WTC11 (cell line): ENCODE results near the gene DCAF6. TPM values are rescaled to one million over a fixed set of nuclear protein-coding genes. Genes with fewer than 3 reads are reported as not detected.

ENCODE experiments used
- ATAC-seq: fragments of 200-7000 bp; cut with Tn5 transposase; 2 replicates; pipeline ENCODE4 v1.10.0; 2021; ENCODE audit warnings: mild to moderate bottlenecking, moderate library complexity
- CTCF ChIA-PET: fragments of 300-600 bp; sonication (Branson Sonifier 250); formaldehyde crosslinking; loops from one replicate; lab custom pipeline; 2021; ENCODE audit warnings: antibody characterized with exemption; lab: Charles Lee
- POLR2A ChIA-PET: fragments of 350-600 bp; sonication (Branson Sonifier 250); formaldehyde crosslinking; loops from one replicate; lab custom pipeline; 2021; ENCODE audit warnings: antibody characterized with exemption; lab: Charles Lee
- DNase-seq: peaks from one replicate; pipeline ENCODE4 v3.0.0; 2021; ENCODE audit warnings: low spot score
- H3K27ac Mint-ChIP-seq: 2 replicates; pipeline ENCODE4 v1.8.0; 2021; ENCODE audit warnings: mixed read lengths
- H3K27me3 Mint-ChIP-seq: 2 replicates; pipeline ENCODE4 v1.8.0; 2021; ENCODE audit warnings: low read depth, mild to moderate bottlenecking, moderate library complexity, mixed read lengths
- H3K36me3 Mint-ChIP-seq: 2 replicates; pipeline ENCODE4 v1.8.0; 2021; ENCODE audit warnings: mixed read lengths
- H3K4me1 Mint-ChIP-seq: 2 replicates; pipeline ENCODE4 v1.8.0; 2022; ENCODE audit warnings: mixed read lengths
- H3K4me3 Mint-ChIP-seq: 2 replicates; pipeline ENCODE4 v1.8.0; 2021; ENCODE audit warnings: mild to moderate bottlenecking, moderate library complexity, mixed read lengths
- H3K9me3 Mint-ChIP-seq: 2 replicates; pipeline ENCODE4 v1.8.0; 2021; ENCODE audit warnings: mixed read lengths
- AR ChIP-seq: fragments of 250-450 bp; sonication (Bioruptor Pico); IDR thresholded peaks from 2 replicates; pipeline ENCODE4 v1.9.0; 2021; ENCODE audit warnings: mild to moderate bottlenecking
- E2F5 ChIP-seq: sonication (generic); formaldehyde crosslinking; IDR thresholded peaks from 2 replicates; pipeline ENCODE4 v1.8.1; 2022; ENCODE audit warnings: mild to moderate bottlenecking, moderate library complexity, missing genetic modification reagents
- FOXJ3 ChIP-seq: sonication (generic); formaldehyde crosslinking; IDR thresholded peaks from 2 replicates; pipeline ENCODE4 v1.9.0; 2021; ENCODE audit warnings: missing genetic modification reagents, mild to moderate bottlenecking, borderline replicate concordance
- FOXP1 ChIP-seq: sonication (generic); formaldehyde crosslinking; IDR thresholded peaks from 2 replicates; pipeline ENCODE4 v1.8.0; 2022; ENCODE audit warnings: missing genetic modification reagents, mild to moderate bottlenecking, moderate library complexity, borderline replicate concordance
- GTF2I ChIP-seq: fragments of 250-450 bp; sonication (Bioruptor Pico); conservative IDR thresholded peaks from 2 replicates; pipeline ENCODE4 v1.4.0; 2021; ENCODE audit warnings: mild to moderate bottlenecking
- JUN ChIP-seq: sonication (generic); formaldehyde crosslinking; IDR thresholded peaks from 2 replicates; pipeline ENCODE4 v1.8.0; 2023; ENCODE audit warnings: mild to moderate bottlenecking, missing genetic modification reagents
- RORB ChIP-seq: fragments of 250-450 bp; sonication (Bioruptor Pico); IDR thresholded peaks from 2 replicates; pipeline ENCODE4 v1.9.0; 2021; ENCODE audit warnings: mild to moderate bottlenecking
- TCF7 ChIP-seq: sonication (generic); formaldehyde crosslinking; IDR thresholded peaks from 2 replicates; pipeline ENCODE4 v1.8.0; 2022; ENCODE audit warnings: mild to moderate bottlenecking, low read depth, missing genetic modification reagents, moderate library complexity
- TEAD1 ChIP-seq: sonication (generic); formaldehyde crosslinking; IDR thresholded peaks from 2 replicates; pipeline ENCODE4 v1.8.0; 2022; ENCODE audit warnings: mild to moderate bottlenecking, missing genetic modification reagents
- ZNF121 ChIP-seq: sonication (generic); formaldehyde crosslinking; IDR thresholded peaks from 2 replicates; pipeline ENCODE4 v1.8.0; 2023; ENCODE audit warnings: missing genetic modification reagents
- ZNF138 ChIP-seq: sonication (generic); formaldehyde crosslinking; conservative IDR thresholded peaks from 2 replicates; pipeline ENCODE4 v1.8.1; 2022; ENCODE audit warnings: mild to moderate bottlenecking, moderate library complexity, missing genetic modification reagents
- ZNF396 ChIP-seq: fragments of 250-450 bp; sonication (Bioruptor Pico); IDR thresholded peaks from 2 replicates; pipeline ENCODE4 v1.8.0; 2021; ENCODE audit warnings: mild to moderate bottlenecking, moderate library complexity, borderline replicate concordance
- total RNA-seq: library from RNA; stranded (reverse); gene quantifications from 3 replicates; pipeline ENCODE4 v1.2.3, GENCODE V29; 2021
- TF ChIP-seq, protein P1 (sequence below): sonication (generic); formaldehyde crosslinking; IDR thresholded peaks from 2 replicates; pipeline ENCODE4 v1.8.0; 2022; ENCODE audit warnings: mild to moderate bottlenecking, missing genetic modification reagents
- TF ChIP-seq, protein P2 (sequence below): sonication (generic); formaldehyde crosslinking; IDR thresholded peaks from 2 replicates; pipeline ENCODE4 v1.8.0; 2022; ENCODE audit warnings: mild to moderate bottlenecking, missing genetic modification reagents
- TF ChIP-seq, protein P3 (sequence below): sonication (generic); formaldehyde crosslinking; IDR thresholded peaks from 2 replicates; pipeline ENCODE4 v1.8.1; 2023; ENCODE audit warnings: mild to moderate bottlenecking, missing genetic modification reagents, borderline replicate concordance

The DCAF6 gene
- total RNA-seq, 1 experiment from 2014 or later: 13.5 TPM

DNA sequence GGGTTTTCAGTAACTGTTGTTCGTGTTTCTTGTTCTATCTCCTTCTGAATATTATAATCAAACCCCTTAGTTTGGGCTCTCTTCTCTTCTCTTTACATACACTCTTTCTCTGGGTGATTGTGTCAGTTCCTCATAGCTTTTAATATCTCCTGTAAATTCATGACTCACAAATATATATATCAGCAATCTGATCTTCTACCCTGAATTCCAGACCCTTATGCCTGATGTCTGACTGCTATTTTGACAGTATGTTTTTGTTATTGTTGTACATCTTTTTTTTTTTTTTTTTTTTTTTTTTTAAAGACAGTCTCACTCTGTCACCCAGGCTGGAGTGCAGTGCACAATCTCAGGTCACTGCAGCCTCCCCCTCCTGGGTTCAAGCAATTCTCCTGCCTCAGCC, 71.2 kb downstream of the DCAF6 start:
- H3K36me3 Mint-ChIP-seq: peaks cover 16% of the 10 kb centered on the region

DNA sequence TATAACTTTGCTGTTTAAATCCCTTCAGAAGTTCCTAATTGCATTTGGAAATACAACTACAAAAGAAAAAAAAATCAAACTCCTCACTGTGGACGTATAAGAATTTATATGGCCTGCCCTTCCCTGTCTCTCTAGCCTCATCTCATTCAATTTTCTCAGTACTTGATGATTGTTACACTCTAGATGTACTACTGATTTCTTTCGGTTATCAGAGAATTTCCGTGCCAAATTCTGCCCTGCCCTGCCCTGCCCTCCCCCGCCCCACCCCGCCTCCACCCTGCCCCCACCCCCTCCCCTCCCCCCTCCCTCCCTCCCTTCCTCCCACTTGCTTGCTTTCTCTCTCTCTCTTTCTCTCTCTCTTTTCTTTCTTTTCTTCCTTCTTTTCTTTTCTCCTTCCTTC, 72.1 kb downstream of the DCAF6 start:
- Mint-ChIP-seq H3K4me3 (no peak overlapping the region), H3K36me3 (peaks cover 16% of the 10 kb centered on the region), H3K27ac (no peak overlapping the region; the same call in 1 of the 2 replicates), H3K4me1 (peaks cover 4% of the 10 kb centered on the region), H3K27me3 (no peaks in the 10 kb centered on the region), H3K9me3 (no peaks in the 10 kb centered on the region)
- TF ChIP-seq TEAD1 (CRISPR knock-in tag) (no peak), FOXP1 (CRISPR knock-in tag) (no peak), RORB (CRISPR knock-in tag) (no peak), E2F5 (CRISPR knock-in tag) (no peak), ZNF121 (CRISPR knock-in tag) (no peak), ZNF396 (CRISPR knock-in tag) (no peak), JUN (CRISPR knock-in tag) (no peak)
- TF ChIP-seq, protein P1, sequence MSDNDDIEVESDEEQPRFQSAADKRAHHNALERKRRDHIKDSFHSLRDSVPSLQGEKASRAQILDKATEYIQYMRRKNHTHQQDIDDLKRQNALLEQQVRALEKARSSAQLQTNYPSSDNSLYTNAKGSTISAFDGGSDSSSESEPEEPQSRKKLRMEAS (CRISPR knock-in tag): no peak
- ChIA-PET POLR2A (no interaction called here), CTCF (interaction anchor here (1.0 kb wide), 1 partner anchor 162 kb away, joined by 3 read pairs; no protein-coding TSS in a partner anchor)
- ATAC-seq (no peak), DNase-seq (no peak)

More for the DNA sequence above, 71.2 kb downstream of the DCAF6 start:
- ChIA-PET CTCF (interaction anchor here (1.0 kb wide), 1 partner anchor 163 kb away, joined by 3 read pairs; no protein-coding TSS in a partner anchor), POLR2A (no interaction called here)
- H3K4me3 Mint-ChIP-seq: no peak overlapping the region
- H3K27ac Mint-ChIP-seq: no peak overlapping the region
- H3K4me1 Mint-ChIP-seq: peaks cover 4% of the 10 kb centered on the region
- H3K27me3 Mint-ChIP-seq: no peaks in the 10 kb centered on the region
- ATAC-seq (no peak), DNase-seq (no peak)
- TF ChIP-seq FOXJ3 (CRISPR knock-in tag) (no peak), AR (CRISPR knock-in tag) (no peak), TCF7 (CRISPR knock-in tag) (no peak), GTF2I (CRISPR knock-in tag) (no peak), ZNF138 (CRISPR knock-in tag) (no peak)
- TF ChIP-seq, protein P2, sequence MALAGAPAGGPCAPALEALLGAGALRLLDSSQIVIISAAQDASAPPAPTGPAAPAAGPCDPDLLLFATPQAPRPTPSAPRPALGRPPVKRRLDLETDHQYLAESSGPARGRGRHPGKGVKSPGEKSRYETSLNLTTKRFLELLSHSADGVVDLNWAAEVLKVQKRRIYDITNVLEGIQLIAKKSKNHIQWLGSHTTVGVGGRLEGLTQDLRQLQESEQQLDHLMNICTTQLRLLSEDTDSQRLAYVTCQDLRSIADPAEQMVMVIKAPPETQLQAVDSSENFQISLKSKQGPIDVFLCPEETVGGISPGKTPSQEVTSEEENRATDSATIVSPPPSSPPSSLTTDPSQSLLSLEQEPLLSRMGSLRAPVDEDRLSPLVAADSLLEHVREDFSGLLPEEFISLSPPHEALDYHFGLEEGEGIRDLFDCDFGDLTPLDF (CRISPR knock-in tag): no peak
- TF ChIP-seq, protein P3, sequence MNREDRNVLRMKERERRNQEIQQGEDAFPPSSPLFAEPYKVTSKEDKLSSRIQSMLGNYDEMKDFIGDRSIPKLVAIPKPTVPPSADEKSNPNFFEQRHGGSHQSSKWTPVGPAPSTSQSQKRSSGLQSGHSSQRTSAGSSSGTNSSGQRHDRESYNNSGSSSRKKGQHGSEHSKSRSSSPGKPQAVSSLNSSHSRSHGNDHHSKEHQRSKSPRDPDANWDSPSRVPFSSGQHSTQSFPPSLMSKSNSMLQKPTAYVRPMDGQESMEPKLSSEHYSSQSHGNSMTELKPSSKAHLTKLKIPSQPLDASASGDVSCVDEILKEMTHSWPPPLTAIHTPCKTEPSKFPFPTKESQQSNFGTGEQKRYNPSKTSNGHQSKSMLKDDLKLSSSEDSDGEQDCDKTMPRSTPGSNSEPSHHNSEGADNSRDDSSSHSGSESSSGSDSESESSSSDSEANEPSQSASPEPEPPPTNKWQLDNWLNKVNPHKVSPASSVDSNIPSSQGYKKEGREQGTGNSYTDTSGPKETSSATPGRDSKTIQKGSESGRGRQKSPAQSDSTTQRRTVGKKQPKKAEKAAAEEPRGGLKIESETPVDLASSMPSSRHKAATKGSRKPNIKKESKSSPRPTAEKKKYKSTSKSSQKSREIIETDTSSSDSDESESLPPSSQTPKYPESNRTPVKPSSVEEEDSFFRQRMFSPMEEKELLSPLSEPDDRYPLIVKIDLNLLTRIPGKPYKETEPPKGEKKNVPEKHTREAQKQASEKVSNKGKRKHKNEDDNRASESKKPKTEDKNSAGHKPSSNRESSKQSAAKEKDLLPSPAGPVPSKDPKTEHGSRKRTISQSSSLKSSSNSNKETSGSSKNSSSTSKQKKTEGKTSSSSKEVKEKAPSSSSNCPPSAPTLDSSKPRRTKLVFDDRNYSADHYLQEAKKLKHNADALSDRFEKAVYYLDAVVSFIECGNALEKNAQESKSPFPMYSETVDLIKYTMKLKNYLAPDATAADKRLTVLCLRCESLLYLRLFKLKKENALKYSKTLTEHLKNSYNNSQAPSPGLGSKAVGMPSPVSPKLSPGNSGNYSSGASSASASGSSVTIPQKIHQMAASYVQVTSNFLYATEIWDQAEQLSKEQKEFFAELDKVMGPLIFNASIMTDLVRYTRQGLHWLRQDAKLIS: no peak
- H3K9me3 Mint-ChIP-seq: no peaks in the 10 kb centered on the region
